HCEC 1CT (cell line): Measurements from ENCODE around the gene EDN1.

Experiments
- DNase-seq: peaks from one replicate; pipeline ENCODE4 v3.0.0-alpha.2; 2017

Gene EDN1

DNA sequence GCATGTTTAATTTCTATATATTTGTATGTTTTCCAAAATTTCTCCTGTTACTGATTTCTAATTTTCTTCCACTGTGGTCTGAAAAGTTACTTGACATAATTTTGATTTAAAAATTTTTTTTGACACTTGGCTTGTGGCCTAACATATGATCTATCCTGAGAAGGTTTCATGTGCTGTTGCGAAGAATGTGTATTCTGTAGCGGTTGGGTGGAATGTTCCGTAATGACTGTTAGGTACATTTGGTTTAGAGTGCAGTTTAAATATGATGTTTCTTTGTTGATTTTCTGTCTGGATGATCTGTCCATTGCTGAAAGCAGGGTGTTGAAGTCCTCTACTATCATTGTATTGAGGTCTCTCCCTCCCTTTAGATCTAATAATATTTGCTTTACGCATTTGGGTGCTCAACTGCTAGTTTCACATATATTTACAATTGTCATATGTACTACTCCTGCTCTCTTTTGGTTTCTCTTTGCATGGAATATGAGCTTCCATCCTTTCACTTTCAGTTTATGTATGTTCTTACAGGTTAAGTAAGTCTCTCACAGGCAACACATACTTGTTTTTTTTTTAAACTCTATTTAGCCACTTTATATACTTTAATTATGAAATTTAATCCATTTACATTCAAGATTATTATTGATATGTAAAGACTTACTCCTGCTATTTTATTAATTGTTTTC is 19.5 kb upstream of the EDN1 start:
- DNase-seq: no peak

DNA sequence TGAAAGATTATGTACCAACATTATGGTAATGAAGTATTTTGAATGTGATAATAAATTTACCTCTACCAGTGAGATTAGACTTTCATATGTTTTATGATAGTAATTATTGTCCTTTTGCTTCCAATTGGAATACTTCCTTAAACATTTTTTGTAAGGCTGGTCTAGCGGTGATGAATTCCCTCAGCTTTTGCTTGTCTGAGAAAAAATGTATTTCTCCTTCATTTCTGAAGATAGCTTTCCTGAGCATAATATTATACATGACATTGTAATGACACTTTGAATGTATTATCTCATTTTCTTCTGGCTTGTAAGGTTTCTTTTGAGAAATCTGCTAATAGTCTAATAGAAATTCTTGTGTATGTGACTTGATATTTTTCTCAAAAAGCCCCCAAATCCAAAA is 18.6 kb upstream of the EDN1 start:
- no peak for DNase-seq

DNA sequence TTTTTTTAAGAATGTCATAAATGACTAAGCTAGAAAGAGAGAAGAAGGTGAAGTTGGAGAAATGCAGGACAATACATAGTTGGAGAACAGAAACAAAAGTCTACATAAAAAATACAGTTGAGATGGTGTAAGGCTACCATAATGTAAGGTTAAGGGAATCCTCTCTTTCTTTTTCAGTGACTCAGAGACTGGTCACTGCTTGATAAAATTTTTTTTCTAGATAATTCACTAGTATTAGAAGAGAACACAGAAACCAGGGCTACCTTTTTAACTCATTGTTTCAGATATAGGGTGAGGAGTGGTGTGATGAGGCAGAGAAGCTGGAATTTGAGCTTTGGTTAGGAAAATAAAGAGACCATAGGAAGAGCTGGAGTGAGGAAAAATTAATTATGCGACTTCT is 18.2 kb upstream of the EDN1 start:
- no peak for DNase-seq

DNA sequence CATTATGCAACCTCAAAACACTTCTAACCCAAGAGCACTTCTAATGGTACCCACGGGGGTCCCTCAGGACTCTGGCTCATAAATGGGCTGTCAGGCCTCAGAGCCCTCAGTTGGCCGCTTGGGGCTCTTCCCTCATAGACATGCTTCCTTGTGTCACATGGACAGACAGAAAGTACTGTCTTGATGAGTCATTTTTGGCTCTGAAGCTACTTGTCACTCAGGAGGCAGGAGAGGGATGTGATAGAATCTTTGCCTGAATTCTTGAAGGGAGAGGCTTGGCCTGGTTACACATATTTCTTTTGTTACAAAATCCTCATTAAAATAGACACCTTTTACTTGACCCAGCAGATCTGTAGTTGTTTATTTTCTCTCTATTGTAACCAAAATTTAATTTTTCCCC is 15.1 kb upstream of the EDN1 start:
- no peak for DNase-seq

DNA sequence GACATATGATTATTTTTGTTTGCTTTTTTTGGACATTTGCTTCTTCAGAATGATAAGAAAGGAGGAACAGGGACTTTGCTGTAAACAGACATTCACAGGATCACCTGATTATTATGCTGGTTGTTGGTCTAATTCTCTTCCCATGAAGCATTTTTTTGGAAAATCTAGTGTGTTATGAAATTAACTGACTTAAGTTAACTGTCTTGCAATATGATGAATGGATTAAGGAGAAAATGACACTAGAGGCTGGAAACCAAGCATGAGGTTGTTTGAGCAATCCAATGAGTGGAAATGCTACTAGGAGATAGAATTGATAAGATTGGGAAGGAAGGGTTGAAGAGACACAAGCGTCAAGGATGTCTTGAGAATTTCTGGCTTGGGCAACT is 13.2 kb upstream of the EDN1 start:
- DNase-seq: no peak

DNA sequence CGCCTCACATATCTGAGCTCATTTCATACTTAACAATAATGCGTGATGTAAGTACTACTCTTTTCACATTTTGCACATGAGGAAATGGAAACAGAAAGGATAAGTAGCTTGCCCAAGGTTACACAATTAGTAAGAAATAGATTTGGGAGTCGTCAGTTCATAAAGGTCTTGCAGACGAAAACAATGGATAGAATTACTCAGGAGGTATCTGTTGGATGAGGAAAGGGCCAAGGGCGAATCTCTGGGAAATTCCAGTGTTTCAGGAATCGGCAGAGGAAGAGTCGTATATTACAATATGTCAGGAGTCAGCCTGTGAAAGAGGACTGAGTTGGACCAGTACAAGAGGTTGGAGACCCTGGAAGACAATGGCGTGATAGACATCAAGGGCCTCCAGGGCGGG is 12.8 kb upstream of the EDN1 start:
- no peak for DNase-seq

DNA sequence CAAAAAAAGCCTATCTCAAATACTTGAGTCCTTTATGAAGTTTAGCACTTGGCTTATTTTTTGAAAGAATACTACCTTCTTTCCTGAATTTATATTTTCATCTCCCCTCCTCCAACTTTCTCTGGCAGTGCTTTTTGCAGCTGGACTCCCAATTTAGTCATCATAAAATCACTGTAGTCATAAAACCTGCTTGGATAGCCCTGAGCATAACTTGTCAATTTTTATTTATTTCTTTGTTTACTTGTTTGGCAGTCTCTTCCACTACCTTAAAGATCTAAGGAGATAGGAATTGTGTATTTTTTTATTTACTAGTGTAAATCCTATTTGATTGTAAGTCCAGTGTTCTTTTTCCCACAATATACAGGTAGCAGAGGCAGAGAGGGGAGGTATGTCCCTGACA is 11.2 kb upstream of the EDN1 start:
- peak; percentile 37 for DNase-seq

DNA sequence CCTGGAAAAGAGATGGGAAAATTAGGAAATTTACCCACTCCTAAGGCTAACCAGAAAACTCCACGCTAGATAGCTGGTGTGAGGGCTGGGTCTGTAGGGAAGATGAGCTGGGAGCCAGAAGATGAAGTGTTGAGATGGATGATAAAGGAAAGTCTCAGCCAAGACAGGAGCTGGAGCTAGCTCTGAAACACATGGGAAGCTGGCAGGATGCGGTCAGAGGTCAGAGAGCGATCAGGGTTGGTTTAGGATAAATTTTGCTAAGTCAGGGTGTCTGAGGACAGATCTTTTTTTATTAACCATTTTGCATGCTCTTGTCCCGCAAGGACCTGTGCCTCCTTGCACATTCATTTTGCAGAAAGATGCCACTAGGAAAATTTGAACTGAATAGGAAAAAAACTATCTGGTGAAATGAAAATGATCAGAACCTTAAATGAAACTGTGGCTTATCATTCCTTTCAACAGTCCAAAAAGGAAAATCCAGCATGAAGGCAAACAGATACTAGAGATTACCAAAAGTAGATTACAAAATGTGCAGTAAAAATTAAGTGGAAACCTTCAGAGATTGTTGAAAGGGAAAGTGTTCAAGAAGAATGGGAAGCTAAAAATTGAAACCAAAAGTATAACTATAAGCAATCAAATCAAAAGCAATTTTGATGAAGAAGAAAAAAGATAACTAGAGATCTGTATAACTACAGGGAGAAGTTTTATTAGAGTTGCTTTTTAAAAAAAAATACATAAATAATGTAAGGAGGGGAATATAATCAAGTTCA is 10.7 kb upstream of the EDN1 start:
- peak; percentile 37 for DNase-seq

DNA sequence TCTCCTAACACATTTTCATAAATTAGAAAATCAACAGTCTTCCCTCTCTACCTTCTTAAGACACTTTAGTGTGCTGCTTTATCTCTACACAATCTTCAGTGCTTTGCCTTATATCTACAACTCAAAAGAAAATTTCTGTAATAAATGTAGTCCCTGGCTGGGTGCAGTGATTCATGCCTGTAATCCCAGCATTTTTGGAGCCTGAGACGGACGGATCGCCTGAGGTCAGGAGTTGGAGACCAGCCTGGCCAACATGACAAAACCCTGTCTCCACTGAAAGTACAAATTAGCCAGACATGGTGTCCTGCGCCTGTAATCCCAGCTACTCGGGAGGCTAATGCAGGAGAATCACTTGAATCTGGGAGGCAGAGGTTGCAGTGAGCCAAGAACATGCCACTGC is 9.7 kb upstream of the EDN1 start:
- peak; percentile 80 for DNase-seq

DNA sequence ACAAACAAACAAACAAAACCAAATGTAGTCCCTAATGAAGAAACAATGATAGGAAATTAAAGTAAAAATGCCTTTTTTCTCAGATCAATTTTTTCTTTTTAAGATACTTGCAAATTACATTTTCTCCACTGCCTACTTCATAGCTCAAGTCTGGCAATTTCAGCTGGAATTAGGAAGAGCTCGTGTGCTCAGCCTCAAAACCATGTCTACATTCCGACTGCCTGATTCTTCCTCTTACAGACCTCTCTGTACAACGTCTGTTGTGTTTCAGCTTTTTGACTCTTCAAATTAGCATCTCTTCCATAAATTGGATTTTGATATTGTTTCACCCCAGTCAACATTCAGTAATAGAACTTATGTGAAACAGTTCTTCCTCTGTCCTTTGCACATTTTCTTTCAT is 9.3 kb upstream of the EDN1 start:
- no peak for DNase-seq

DNA sequence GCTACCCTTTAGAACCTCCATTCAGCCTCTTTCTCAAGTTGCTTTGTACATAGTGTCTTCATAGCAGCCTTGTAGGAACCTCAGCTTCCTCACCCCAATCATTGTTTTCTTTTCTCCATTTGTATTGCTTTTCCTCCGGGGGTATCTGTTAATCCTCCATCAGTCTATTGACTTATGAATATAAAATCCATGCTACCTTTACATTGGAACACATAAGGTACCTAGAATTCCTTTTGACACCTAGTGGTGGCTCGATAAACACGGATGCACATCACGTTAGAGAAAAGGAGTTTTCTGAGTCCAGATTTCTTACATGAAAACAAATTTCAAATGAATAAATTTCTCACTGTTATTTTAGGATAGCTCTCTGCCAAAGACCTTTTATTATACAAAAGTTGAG is 6.3 kb upstream of the EDN1 start:
- no peak for DNase-seq

DNA sequence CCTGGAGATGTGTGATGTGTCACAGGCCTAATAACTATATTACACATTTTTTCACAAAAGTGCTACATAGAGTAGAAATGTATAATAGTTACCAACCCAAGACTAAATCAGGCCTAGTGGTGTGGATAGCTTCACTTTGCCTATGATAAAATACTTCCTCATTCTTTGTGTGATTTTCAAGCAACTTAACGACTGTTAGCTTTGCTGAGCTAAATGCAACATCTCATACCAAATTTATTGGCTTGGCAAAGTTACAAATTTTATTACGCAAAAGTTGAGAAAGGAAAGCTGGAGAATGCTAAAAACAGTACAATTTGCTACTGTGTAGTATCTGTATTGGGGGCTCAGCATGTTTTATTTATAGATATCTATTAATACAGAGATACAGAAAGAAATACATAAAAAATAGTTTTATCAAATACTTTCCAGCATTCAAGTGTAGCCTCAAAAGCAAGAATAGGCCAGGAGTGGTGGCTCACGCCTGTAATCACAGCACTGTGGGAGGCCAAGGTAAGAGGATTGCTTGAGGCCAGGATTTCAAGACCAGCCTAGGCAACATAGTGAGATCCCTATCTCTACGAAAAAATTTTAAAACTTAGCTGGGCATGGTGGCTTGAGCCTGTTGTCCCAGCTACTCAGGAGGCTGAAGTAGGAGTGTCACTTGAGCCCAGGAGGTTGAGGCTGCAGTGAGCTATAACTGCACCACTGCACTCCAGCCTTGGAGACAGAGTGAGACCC is 3.6 kb upstream of the EDN1 start:
- peak; percentile 68 for DNase-seq

DNA sequence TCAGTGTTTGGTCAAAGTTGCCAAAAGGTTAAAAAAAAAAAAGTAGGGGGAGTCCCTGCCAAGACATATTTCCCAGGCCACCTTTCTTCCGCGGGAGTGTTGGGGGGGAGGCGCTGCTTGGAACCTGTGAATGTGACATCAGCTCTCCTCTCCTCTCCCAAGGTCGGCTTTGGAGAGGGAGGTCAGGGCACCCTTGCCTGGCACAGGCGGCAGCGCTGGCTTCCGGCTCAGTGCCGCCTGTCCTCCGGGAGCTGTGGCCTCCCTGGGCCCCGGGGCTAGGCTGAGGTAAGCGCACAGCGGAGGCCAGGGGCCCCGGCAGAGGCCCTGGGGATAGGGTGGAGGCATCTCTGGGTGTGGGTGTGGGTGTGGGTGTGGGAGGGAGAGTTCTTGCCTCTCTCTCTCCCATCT is 1.9 kb upstream of the EDN1 start:
- DNase-seq: no peak

DNA sequence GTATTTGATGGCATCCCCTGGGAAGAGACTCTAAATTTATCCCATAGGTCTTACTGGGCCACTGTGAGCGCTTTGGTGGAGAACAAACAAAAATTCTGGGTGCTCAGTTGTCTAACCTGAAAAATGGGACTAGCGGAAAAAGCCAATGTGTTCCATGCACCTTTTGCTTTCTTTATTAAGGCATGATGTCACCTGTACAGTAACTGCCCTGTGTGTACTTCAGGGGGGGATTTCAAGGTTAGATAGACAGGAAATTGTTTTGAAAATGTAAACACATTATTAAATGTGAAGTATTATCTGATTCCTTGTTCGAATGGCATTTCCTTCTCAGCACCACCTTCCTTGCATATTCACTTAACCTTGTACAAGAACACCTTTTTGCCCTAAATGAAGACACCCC is 1.2 kb upstream of the EDN1 start:
- DNase-seq: no peak

DNA sequence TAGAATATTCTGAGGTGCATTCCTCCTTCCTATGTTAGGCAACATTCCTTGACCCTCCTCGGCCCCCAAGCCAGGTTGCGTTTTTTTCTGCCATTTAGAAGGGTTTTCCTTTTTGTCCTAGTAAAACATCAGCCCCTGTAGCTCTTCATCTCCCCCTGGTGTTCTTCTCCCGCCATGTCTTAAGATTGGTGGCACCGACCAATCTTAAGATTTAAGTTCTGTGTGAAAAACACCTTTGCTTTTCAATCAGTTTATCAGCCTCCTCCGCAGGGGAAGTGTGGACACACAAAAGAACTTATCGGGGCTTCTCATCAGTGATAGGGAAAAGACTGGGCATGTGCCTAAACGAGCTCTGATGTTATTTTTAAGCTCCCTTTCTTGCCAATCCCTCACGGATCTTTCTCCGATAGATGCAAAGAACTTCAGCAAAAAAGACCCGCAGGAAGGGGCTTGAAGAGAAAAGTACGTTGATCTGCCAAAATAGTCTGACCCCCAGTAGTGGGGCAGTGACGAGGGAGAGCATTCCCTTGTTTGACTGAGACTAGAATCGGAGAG is 719 bp upstream of the EDN1 start:
- peak; percentile 65 for DNase-seq

DNA sequence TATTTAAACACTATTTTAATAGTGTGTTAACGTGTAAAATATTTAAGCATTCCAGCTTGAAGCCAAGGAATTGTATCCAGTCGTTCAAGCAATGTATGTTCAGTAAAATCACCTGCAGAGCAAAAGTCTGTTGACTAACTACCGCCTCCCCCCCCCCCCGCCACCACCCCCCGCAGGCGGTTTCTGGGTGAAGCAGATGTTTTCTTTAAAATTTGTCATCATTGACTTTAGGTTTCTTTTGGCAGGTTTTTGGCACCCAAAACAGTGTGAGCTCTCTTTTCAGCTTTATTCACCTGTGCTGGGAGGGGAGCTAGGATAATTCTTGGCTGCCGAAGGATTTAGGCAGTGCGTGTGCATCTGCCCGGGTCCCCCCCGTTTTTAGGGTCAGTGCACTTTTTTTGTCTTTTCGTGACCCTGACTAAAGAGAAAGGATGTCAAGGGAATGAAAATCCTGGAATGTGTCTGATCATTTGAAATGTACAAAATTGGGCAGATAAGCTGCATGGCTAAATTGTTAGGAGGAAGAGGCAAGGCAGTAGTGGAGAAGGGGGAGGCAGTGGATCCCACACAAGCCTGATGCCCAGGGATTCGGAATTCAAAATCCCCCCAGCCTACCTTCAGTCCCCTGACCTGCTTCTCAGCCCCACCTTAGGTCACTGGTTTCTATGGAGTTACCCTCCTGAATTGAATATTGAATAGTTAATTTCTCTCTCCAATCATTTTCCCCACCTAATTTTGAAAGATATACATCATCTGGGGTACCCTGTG is 1.1 kb downstream of the EDN1 start:
- peak; percentile 10 for DNase-seq

DNA sequence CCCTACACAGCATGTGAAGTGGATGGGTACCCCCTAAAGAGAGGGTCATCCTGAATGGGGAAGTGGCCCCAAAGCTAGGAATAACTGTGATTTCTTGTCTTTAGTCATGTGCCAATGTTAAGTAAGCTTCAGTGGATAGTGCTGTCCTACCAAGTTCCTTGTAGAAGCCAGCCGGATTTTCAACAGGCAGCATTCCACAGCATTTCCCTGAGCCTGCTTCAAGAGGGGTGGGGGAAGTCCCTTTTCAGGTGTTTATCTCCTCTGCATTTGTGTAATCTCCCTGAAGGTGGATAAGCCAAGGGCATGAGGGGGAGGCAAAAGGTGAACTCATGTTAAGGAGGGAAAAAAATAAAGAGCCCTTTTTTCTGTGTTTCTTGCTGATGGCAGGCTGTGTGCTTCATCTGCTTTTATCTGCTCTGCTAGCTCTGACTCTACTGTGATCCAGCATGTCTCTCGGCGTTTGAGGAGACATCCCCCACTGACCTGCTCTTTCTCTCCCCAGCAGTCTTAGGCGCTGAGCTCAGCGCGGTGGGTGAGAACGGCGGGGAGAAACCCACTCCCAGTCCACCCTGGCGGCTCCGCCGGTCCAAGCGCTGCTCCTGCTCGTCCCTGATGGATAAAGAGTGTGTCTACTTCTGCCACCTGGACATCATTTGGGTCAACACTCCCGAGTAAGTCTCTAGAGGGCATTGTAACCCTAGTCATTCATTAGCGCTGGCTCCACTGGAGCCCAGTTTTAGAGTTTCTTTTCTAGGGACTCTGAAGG is 1.9 kb downstream of the EDN1 start:
- DNase-seq: peak; percentile 27

DNA sequence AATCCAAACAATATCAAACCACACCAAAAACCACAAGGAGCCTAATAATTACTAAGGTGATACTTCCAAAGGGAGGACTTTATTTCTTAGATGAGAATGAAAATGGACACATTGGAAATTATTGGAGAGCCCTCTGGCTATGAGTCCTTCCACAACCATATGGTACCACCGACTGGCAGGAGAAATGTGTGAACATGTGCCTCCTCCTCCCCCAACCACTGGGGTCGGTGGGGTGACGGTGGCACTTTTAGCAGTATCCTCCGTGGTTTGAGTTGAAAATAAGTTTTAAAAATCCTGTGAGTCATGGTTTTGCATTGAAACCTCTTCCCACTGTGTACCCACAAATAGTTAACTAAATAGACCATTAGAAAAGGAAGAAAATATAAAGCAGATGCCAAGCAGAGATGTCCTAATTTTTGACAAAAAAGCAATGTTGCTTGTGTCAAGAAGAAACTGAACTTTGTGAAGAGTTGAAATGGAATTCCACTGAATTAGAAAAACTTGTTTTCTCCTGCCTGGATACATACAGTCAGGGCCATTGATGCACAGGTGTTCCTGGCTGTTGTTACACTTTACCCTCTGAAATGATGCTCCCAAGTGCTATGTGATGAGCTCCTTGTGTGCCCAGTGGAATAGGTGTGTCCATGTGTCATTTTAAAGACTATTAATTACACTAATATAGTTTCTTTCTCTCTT is 3.2 kb downstream of the EDN1 start:
- no peak for DNase-seq

DNA sequence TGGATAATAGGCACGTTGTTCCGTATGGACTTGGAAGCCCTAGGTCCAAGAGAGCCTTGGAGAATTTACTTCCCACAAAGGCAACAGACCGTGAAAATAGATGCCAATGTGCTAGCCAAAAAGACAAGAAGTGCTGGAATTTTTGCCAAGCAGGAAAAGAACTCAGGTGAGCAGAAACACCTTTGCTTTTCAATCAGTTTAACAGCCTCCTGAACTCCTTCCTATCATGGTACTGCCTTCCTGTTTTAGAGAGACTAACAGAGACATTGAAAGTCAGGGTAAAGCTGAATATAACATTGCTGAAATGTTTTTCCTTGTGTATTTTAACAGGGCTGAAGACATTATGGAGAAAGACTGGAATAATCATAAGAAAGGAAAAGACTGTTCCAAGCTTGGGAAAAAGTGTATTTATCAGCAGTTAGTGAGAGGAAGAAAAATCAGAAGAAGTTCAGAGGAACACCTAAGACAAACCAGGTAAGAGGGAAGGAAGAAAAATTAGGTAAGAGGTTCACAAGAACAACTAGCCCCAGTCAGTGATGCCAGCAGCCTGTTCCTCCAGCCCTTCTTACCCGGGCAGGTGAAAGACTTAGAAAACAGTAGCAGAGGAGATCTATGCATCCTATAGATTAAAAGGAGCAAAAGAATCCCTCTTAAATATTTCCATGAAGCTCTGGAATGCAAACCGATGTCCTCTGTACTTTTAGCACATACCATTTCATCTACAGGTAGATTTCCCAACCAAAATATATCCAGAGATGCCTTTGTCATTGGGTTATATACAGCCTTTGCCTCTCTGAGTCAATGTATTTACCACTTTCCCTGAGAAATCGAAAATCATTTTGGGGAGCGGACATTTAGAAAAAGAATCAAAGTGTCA is 4.0 kb downstream of the EDN1 start:
- DNase-seq: no peak

DNA sequence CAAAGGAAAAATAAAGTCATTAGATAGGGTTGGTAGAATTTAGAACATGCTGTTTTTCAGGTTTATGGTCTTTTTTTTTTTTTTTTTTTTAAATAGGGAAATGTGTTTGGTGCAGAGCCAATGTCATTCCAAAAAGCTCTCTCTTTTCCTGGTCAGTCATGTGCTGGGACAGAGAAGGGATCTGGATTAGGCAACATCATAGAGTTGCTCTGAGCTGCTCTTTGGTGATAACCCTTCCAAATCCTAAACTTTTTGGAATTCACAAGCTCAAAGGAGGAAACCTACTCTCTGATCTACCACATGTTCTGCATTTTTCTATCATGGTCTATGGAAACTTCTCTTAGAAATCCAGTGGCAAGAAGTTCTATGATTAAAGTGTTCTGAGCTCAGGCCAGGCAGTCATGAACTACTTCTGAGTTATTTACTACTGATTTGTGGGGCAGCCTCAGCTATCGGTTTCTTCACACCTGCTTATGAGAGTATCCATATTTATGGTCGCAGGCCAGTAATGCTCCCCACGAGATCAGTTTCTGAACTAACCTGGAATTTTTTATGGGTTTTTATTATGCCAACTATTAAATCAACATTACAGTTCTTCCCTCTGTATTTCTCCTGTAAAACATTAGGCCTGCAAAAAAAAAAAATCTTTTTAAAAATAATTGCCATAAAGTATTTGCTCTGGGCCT is 4.8 kb downstream of the EDN1 start:
- no peak for DNase-seq
